Sigmoid colon (tissue), 7 donors: ENCODE results near the gene RDX. TPM values are rescaled to one million over a fixed set of nuclear protein-coding genes. Genes with fewer than 3 reads are reported as not detected.

ENCODE experiments used
- DNase-seq: peaks from one replicate; pipeline ENCODE4 v3.0.0-alpha.2; 2019
- H3K27ac ChIP-seq, 4 donors: fragments of 200-600 bp; sonication (generic); one replicate each; pipeline ENCODE4 v1.5.1; 2016 to 2019; ENCODE audit warnings: mild to moderate bottlenecking in 1 of 4
- H3K27me3 ChIP-seq, 3 donors: fragments of 200-600 bp; sonication (generic); one replicate each; pipeline ENCODE4 v1.5.1; 2019; ENCODE audit warnings: mild to moderate bottlenecking in 1 of 3
- H3K36me3 ChIP-seq, 4 donors: fragments of 200-600 bp; sonication (generic); one replicate each; pipeline ENCODE4 v1.5.1; 2016 to 2019
- H3K4me1 ChIP-seq, 4 donors: fragments of 200-600 bp; sonication (generic); one replicate each; pipeline ENCODE4 v1.5.1; 2017 to 2019
- H3K4me3 ChIP-seq, 4 donors: fragments of 200-600 bp; sonication (generic); one replicate each; pipeline ENCODE4 v1.5.1; 2017 to 2019; ENCODE audit warnings: mild to moderate bottlenecking in 2 of 4, moderate library complexity in 1 of 4
- H3K9me3 ChIP-seq, 4 donors: fragments of 200-600 bp in 3 of 4; sonication (generic) in 3 of 4; one replicate each; pipeline versions ENCODE4 v1.5.1 to v1.6.1; 2013 to 2019
- CTCF ChIP-seq, 4 experiments: fragments of 450-650 bp in 3 of 4; fragments of 200-600 bp in 1 of 4; IDR thresholded peaks; one replicate each; pipeline ENCODE4 v1.5.1; 2016 to 2019; ENCODE audit warnings: antibody characterized with exemption in 4 of 4, mild to moderate bottlenecking in 3 of 4, moderate library complexity in 2 of 4
- EP300 ChIP-seq, 4 donors: sonication (generic); formaldehyde crosslinking; IDR thresholded peaks; one replicate each; pipeline ENCODE4 v1.6.1; 2017; ENCODE audit warnings: antibody characterized with exemption in 4 of 4
- POLR2A ChIP-seq, 2 donors: fragments of 450-650 bp; IDR thresholded peaks; one replicate each; pipeline ENCODE4 v1.6.1; 2016; ENCODE audit warnings: antibody characterized with exemption in 2 of 2, mild to moderate bottlenecking in 2 of 2, moderate library complexity in 2 of 2
- POLR2AphosphoS5 ChIP-seq, 4 donors: sonication (generic); formaldehyde crosslinking; IDR thresholded peaks; one replicate each; pipeline ENCODE4 v1.6.1; 2017; ENCODE audit warnings: antibody characterized with exemption in 4 of 4
- WGBS, 2 donors: extraction: QIAGEN DNeasy Blood & Tissue Kit; methylation state at CpG; one replicate each; pipeline ENCODE4 v1.1.7; 2013; 5-methylcytosine and 5-hydroxymethylcytosine counted together
- intact Hi-C: fragments of 100-400 bp; cut with DNase I; formaldehyde crosslinking; loops from one replicate; pipeline ENCODE4 v1.15.1; 2023
- polyA plus RNA-seq, 3 donors: library from polyadenylated mRNA; stranded (reverse); fragments of 200-250 nt; gene quantifications; one replicate each; pipeline ENCODE4 v1.2.3, GENCODE V29; 2013
- total RNA-seq, 4 donors: library from RNA; depleted of rRNA; stranded (reverse); fragments of >200 nt; gene quantifications; one replicate each; pipeline ENCODE4 v1.1.0, GENCODE V29; 2016
- donor health status: healthy with polysubstance abuse.
- donor health status: Bipolar disorder and iron deficiency.
- donor health status: healthy.

RDX gene
- total and polyA plus RNA-seq, 7 donors, result 7.9 to 160 (median 55.6) TPM

GRCh38 chr11:110148775-110149744 is 147.4 kb downstream of the RDX start:
- Histone ChIP-seq H3K27me3 (no peaks in the 10 kb centered on the region), H3K9me3 (no peaks in the 10 kb centered on the region), H3K4me3 (no peak overlapping the region), H3K27ac (no peak overlapping the region), H3K36me3 (peaks cover 0 to 14% (median 0%) of the 10 kb centered on the region in 4 donors), H3K4me1 (peaks cover 0 to 12% (median 5%) of the 10 kb centered on the region in 4 donors)
- intact Hi-C loops, result no loop called here
- DNase-seq, result no peak
- WGBS, 2 donors, result 76 to 77% methylated on average over 9 of the region's 9 CpGs
- TF ChIP-seq POLR2A (IDR thresholded peaks at IDR 0.05), result no peak
- no peak for TF ChIP-seq EP300 (IDR thresholded peaks at IDR 0.05)
- no peak for TF ChIP-seq CTCF (IDR thresholded peaks at IDR 0.05)
- TF ChIP-seq POLR2AphosphoS5 (IDR thresholded peaks at IDR 0.05), result no peak

DNA sequence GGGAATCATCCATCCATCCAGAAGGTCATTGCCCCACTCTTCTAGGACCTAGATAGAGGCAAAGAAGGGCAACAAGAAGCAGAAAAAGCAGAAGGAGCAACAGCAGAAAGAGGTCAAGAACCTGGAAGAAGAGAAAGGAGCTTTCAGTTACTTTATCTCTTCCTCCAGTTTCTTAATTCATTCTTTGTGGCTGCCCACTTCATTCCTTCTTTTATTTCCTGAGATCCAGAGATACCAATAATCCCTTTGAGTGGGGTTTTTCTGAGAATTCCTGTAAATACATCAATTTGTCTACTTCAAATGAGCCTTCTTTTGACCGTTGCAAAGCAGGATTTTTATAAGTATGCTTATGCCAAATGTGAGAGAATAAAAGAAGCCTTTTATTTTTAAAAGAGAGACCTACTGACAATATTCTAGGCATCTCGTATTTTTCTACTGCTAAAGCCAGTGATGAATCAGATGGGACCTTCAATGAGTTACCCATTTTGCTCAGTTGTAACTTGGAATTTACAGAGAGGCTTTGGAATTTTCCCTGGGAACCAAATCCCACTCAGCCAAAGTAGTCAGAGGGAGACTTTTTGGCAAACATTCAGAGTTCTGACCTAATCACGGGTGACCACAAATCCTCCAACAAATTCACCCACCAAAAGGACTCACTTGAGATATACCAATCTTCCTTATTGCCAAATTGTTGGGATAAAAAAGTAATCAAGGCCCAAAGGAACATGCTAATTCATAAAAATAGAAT is 148.3 kb downstream of the RDX start:
- 66 to 71% methylated on average over 3 of the region's 3 CpGs for WGBS, 2 donors
- Histone ChIP-seq H3K4me3 (no peak overlapping the region), H3K4me1 (peaks cover 0 to 12% (median 5%) of the 10 kb centered on the region in 4 donors), H3K9me3 (no peaks in the 10 kb centered on the region), H3K36me3 (peaks cover 0 to 4% (median 0%) of the 10 kb centered on the region in 4 donors), H3K27ac (no peak overlapping the region), H3K27me3 (no peaks in the 10 kb centered on the region)
- no peak for DNase-seq
- intact Hi-C loops, result no loop called here
- TF ChIP-seq EP300 (IDR thresholded peaks at IDR 0.05) (no peak), POLR2AphosphoS5 (IDR thresholded peaks at IDR 0.05) (no peak), POLR2A (IDR thresholded peaks at IDR 0.05) (no peak), CTCF (IDR thresholded peaks at IDR 0.05) (no peak)

- Histone ChIP-seq H3K27ac (no peak overlapping the region), H3K4me1 (no peaks in the 10 kb centered on the region), H3K9me3 (no peaks in the 10 kb centered on the region), H3K27me3 (no peaks in the 10 kb centered on the region), H3K36me3 (no peaks in the 10 kb centered on the region), H3K4me3 (no peak overlapping the region)
- no peak for DNase-seq
- no peak for TF ChIP-seq POLR2A (IDR thresholded peaks at IDR 0.05)
- no peak for TF ChIP-seq CTCF (IDR thresholded peaks at IDR 0.05)
- TF ChIP-seq EP300 (IDR thresholded peaks at IDR 0.05), result no peak
- TF ChIP-seq POLR2AphosphoS5 (IDR thresholded peaks at IDR 0.05), result no peak
- intact Hi-C loops, result no loop called here
Observed at GRCh38 chr11:110141812-110142211, 154.6 kb downstream of the RDX start.

DNA sequence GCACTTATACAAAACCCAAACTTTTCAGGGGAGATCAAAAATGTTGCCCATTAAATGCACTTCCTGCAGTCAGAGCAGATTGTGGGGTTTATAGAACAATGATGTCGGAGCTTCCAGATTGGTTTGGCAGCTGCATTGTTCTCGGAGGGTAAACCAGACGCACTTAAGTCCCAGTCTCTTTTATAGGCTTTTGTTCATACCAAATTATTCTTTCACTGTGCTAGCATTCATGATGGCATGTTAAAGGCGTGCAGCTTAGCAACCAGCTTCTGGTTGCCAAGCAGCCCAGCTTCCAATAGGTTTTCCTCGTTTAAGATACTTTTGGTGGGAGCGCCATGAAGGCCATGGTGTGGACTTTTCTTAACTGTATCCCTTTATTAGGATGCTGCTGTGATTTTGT is 162.3 kb downstream of the RDX start:
- Histone ChIP-seq H3K9me3 (no peaks in the 10 kb centered on the region), H3K4me3 (no peak overlapping the region), H3K4me1 (peaks cover 0 to 12% (median 7%) of the 10 kb centered on the region in 4 donors), H3K36me3 (no peaks in the 10 kb centered on the region), H3K27me3 (no peaks in the 10 kb centered on the region), H3K27ac (no peak overlapping the region)
- TF ChIP-seq CTCF (IDR thresholded peaks at IDR 0.05) (no peak), POLR2AphosphoS5 (IDR thresholded peaks at IDR 0.05) (no peak), EP300 (IDR thresholded peaks at IDR 0.05) (no peak), POLR2A (IDR thresholded peaks at IDR 0.05) (no peak)
- no peak for DNase-seq
- WGBS, 2 donors, result 65 to 83% methylated on average over 6 of the region's 6 CpGs
- intact Hi-C loops, result no loop called here
